Measurements from ENCODE around the gene ANKRD53.
"Not testable (repeated sequence)": the region's sequence is repeated elsewhere in the genome, so short reads cannot be mapped to it uniquely, and the experiment has no call there.

The ANKRD53 gene

GRCh38 chr2:71003966-71004755 lies 25.7 kb downstream of the ANKRD53 start:
- FAIRE-seq, result no peak
- DNase-seq (ENCODE audit: insufficient read length, low spot score), result no peak

- DNase-seq (ENCODE audit: insufficient read length, low spot score) (no peak), FAIRE-seq (no peak)
Measured at GRCh38 chr2:71004857-71005256, 26.4 kb downstream of the ANKRD53 start.

GRCh38 chr2:71005271-71006202 lies 27.1 kb downstream of the ANKRD53 start:
- DNase-seq (ENCODE audit: insufficient read length, low spot score), result no peak
- FAIRE-seq, result no peak

- no peak for DNase-seq (ENCODE audit: insufficient read length, low spot score)
- no peak for FAIRE-seq
Measured at GRCh38 chr2:71006323-71006722, 27.9 kb downstream of the ANKRD53 start.

- DNase-seq (ENCODE audit: insufficient read length, low spot score), result no peak
- no peak for FAIRE-seq
Measured at GRCh38 chr2:71006955-71007799, 28.7 kb downstream of the ANKRD53 start.

GRCh38 chr2:71008342-71008741 lies 29.9 kb downstream of the ANKRD53 start:
- DNase-seq (ENCODE audit: insufficient read length, low spot score) (no peak), FAIRE-seq (peak; percentile 9)

- not testable (repeated sequence) for FAIRE-seq; DNase-seq (ENCODE audit: insufficient read length, low spot score)
Measured at GRCh38 chr2:71011786-71012185, 33.4 kb downstream of the ANKRD53 start.

GRCh38 chr2:71018625-71019024 lies 40.2 kb downstream of the ANKRD53 start:
- DNase-seq (ENCODE audit: insufficient read length, low spot score) (no peak), FAIRE-seq (no peak)

GRCh38 chr2:71019989-71020388 lies 41.6 kb downstream of the ANKRD53 start:
- not testable (repeated sequence) for DNase-seq (ENCODE audit: insufficient read length, low spot score); FAIRE-seq

- FAIRE-seq; DNase-seq (ENCODE audit: insufficient read length, low spot score): not testable (repeated sequence)
Measured at GRCh38 chr2:71021394-71021793, 43.0 kb downstream of the ANKRD53 start.

GRCh38 chr2:71023553-71024243 lies 45.3 kb downstream of the ANKRD53 start:
- not testable (repeated sequence) for FAIRE-seq; DNase-seq (ENCODE audit: insufficient read length, low spot score)
